NCI-H1694 (cell line): ENCODE measurements around the gene WWC2.

ENCODE experiments used
- DNase-seq: peaks from one replicate; lab custom pipeline; 2025; lab: John Stamatoyannopoulos, UW

WWC2 gene

DNA sequence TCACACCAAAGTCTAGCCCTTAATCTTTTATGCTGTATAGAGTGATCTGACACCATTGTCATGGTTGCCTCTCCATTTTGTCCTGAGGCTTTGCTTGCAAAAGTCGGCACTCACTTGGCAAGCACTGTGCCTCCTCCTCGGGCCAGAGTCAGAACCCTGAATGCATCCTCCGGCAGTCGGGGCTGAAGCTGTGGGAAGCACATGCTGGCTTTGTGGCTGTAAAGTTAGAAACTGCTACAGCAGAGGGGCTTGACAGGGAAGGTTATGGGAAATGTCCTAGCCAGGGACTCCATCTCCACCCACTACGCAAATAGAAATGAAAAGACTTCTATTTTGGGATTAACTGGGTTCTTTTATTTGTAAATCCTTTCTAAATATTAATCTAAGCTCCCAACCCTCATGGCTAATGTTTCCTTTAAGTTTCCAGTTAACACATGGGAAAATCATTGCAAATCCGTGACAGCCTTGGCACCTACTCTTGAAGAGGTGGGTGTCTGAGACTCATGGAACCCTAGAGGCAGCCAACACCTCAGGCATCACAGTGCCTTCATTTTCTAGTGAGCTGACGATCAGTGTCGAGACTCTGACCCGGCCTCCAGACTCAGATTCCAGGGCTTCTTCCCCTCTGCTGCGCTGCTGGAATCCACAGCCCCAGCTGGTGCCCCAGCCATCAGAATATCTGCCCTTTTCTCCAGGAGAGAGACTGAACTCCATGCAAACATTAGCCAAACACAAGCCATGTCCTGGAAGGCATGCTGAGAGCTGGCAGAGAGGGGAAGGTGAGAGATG lies 231.1 kb downstream of the WWC2 start:
- no peak for DNase-seq

GRCh38 chr4:183330841-183331240 lies 231.8 kb downstream of the WWC2 start:
- no peak for DNase-seq

DNA sequence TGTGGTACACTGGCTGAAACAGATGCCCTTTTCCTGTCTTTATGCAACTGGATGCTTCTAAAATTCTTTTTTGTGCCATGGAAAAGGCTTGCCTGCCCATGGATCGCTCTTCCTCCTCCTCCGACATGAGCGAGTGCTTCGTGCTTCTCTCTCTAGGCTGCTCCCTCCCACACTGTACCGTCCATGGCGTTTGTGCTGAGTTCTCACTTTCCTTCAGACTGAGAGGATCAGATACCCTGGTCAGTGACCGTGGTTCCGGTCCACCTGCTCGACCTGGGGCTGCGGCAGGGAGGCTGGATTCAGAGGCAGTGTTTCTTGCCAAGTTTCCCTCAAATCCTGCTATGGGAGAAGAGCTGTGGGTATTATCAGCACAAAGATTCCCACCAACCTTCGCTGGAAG lies 233.4 kb downstream of the WWC2 start:
- no peak for DNase-seq

DNA sequence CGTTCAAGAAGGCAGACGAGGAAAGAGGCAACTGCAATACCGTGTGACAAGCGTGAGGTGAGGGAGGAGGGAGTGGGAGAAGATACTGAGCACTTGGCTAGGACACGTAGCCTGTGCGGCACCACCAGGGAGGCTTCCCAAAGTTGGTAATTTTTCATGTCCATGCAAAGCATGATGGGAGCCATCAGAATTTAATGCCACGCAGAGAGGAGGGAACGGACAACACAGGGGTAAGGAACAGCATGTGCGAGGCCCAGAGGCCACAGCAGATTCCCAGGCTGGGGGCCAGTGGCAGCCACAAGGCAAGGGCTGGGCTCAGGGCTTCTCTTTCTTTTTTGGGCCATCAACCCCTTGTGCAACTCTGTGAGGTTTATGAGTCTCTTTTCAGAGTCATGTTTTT lies 234.1 kb downstream of the WWC2 start:
- no peak for DNase-seq

DNA sequence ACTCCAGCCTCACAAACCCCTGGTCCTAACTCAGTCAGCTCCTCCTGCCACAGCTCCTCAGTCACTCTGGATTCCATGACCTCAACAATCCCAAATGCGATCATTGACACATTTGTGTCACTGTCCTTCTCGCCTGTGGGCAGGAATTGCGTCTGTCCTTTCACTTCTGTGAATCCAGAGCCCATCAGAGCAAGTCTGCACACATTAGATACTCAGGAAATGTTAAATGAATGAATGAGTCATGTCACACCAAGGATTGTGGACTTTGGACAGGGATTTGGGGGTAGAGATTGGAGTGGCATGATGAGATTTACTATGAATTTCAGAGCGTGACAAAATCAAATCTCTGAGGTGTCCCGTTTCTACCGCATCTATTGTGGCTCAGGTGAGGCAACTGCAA lies 234.9 kb downstream of the WWC2 start:
- DNase-seq, result no peak

GRCh38 chr4:183335369-183335940 lies 236.4 kb downstream of the WWC2 start:
- DNase-seq, result no peak

DNA sequence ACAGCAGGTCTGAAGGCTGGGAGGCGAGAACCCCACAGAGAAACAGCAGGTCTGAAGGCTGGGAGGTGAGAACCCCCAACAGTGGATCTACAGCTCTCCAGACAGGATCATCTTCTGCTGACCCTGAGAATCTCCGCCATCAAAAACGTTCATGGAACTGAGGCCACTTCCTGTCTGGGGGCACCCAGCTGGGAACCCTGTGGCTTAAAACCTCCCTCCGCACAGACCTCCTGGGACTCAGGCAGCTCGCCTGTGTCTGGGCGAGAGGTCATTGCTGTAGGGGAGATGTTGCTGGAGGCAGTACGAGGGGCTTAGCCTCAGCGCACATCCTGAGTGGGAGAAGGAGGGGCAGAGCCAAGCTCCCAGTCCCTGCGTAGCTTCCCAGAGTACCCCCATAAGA lies 238.3 kb downstream of the WWC2 start:
- no peak for DNase-seq

GRCh38 chr4:183337833-183338232 lies 238.8 kb downstream of the WWC2 start:
- no peak for DNase-seq

DNA sequence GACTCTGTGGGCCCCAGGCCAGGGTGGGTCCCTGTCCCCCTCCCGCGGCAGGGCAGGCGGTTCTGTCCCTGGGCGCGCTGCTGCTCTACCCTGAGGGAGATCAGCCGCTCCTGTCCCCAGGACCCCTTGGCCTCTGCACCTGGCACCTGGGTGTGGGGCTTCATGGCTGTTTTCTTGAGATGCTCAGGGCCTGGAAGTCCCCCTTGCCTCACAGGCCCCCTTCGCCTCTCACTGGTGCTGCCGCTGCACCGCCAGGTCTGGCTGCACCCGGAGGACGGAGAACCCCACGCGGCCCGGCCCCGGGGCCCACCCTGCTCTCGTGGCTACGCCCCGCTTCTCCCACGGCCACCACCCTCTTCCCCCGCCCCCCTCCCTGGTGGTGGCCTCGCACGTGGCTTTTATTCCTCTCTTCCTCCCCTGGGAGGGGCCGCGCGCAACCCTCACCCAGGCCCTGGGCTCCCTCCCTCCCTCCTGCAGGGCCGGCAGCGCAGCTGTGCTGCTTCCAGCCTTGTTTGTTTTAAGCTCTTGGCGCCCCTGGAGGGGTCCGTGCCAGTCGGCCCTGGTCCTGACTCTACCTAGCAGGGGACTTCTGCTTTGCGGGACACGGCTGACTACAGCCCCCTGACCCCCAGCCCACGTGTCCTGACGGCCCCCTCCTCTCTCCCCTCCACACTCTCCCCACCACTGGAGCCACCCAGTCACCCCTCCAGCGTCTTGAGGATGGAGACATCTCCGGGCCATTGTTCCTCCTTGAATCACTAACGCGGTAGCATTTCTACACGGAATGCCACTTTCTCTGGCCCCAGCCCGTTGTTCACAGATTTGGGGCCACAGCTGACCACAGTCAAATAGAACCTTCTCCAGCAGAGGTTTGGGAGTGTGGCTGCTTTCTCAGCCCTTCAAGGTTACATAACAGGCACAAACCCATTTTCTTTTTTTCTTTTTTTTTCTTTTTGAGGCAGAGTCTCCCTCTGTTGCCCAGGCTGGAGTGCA lies 243.8 kb downstream of the WWC2 start:
- DNase-seq, result no peak

DNA sequence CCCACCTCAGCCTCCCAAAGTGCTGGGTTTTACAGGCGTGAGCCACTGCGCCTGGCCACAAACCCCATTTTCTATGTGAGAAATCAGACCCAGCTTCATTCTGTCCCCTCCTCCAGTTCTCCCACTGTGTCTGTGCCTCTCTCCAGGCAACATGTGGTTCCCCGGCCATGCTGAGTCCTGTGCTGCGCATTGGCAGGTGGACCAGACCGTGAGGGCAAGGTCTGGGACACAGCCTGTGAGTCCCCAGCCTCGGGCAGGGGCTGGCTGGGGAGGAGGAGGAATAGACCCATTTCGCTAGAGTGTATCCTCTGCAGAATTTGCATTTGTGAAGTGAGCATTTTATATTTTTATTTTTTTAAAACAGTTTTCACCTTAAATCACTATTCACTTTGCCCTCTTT lies 244.7 kb downstream of the WWC2 start:
- no peak for DNase-seq

DNA sequence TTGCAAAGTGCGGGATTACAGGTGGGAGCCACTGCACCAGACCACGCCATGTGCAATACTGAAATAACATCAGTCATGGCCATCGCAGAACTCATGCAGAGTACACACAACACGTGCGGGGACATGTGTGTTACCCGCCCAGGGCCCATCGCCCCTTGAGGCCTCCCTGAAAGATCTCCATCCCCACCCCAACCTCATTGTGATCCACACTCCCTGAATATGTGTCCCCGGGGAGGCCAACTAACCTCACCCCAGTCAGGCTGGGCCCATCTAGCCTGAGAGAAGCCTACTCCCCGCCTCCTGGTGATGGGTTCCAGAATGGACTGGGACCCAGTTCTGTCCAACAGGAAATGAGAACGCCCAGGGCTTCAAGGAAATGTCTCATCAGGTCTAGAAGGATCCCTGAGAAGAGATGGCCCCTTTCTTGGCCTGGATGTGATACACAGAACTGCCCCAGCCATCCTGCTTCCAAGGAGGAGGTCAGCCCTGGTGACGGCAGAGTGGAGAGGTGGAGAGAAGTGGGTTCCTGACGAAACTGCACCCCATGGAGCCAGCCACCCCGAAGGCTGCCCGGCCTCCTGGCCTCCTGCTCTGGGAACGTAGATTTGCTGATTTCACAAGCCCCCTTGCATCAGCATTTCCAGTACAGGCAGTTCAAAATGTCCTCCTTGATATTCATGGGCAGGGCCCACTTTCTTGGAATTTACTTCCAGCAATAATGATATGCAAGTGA lies 245.6 kb downstream of the WWC2 start:
- DNase-seq, result no peak

- no peak for DNase-seq
Measured at GRCh38 chr4:183345261-183345660, 246.2 kb downstream of the WWC2 start.

GRCh38 chr4:183347146-183347545 lies 248.1 kb downstream of the WWC2 start:
- no peak for DNase-seq

GRCh38 chr4:183347566-183347965 lies 248.5 kb downstream of the WWC2 start:
- DNase-seq, result no peak

DNA sequence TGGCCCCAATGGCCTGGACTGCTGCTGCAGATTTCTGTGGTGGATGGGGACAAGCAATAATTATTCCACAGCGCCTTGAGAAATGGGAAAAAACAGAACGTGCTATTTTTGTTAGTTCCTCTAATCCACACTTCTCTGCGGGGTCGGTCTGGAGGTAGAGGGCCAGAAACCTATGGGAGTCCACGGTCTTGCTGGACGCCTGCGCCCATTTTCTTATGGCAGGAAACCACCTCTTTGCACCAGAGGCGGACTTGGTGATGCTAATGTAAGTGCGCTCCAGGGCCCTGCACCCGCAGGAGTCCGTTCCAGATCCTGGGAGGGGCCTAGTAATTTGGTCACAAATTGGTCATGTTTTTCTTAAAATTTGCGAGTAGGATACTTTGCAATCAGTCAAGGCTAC lies 249.1 kb downstream of the WWC2 start:
- DNase-seq, result no peak

DNA sequence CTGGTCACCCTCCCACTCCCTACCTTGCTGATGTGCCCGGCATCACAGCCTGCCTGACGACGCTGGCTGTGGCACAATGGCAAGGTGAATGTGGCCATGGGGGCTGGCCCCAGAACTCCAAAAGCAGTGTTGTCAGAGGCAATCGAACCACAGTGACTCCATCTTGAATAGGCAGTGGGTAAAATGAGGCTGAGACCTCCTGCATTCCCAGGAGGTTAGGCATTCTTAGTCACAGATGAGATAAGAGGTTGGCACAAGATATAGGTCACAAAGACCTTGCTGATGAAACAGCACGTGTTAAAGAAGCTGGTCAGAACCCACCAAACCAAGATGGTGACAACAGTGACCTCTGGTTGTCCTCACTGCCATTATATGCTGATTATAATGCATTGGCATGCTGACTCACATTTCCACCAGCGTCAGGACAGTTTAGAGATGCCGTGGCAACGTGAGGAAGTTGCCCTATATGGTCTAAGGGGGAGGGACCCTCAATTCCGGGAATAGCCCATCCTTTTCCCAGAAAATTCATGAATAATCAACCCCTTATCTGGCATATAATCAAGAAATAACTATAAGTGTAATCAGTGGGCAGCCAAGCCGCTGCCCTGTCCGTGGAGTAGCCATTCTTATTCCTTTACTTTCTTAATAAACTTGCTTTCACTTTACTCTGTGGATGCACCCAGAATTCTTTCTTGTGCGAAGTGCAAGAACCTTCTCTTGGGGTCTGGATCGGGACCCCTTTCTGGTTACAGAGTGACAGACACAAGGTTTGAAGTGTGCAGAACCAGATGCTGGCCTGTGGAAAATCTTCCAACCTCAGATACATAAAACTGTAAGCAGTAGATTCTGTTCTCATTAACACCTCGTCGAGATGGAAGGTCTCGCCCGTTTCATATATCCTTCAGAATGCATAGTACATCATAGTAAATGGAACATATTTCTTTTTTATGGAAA lies 249.9 kb downstream of the WWC2 start:
- DNase-seq, result no peak

- no peak for DNase-seq
Measured at GRCh38 chr4:183349673-183350072, 250.6 kb downstream of the WWC2 start.

- DNase-seq, result no peak
Measured at GRCh38 chr4:183350317-183351071, 251.4 kb downstream of the WWC2 start.

DNA sequence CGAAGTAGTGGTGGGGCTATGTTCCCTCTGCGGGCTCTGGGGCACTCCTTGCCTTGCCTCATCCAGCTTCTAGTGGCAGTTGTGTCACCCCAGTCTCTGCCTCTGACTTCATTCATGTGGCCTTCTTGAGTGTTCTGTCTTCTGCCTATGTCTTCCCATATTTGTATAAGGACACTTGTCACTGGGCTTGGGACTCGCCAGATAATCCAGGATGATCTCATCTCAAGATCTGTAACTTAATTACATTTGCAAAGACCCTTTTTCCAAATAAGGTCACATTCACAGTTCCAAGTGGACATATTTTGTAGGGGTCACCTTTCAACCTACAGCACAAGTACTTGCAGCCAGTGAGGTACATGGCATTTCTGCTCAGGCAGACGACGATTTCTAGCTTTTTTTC lies 253.5 kb downstream of the WWC2 start:
- DNase-seq, result no peak

DNA sequence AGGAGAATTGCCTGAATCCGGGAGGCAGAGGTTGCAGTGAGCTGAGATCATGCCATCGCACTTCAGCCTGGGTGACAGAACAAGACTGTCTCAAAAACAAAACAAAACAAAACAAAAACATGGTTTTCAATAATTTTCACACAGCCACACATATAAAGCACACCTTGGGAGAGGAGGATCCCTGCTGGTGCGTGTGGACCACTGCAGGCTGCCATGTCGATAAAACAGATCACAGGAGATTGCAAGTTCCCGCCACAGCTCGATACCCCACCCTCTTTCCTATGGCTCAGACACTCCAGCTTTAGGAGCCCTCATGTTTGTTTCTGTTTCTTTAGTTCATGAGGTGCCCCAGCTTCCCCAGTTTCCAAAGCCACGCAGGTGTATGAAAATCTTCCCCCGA lies 254.5 kb downstream of the WWC2 start:
- no peak for DNase-seq
